Right lobe of liver (tissue), 6 donors: Measurements from ENCODE around the gene CDIP1. TPM values are rescaled to one million over a fixed set of nuclear protein-coding genes. Genes with fewer than 3 reads are reported as not detected.

Experiments
- ATAC-seq, 4 donors: fragments of 200-7000 bp; cut with Tn5 transposase; one replicate each; pipeline ENCODE4 v1.9.1; 2020; ENCODE audit warnings: mild to moderate bottlenecking in 4 of 4, moderate library complexity in 4 of 4
- DNase-seq, 3 donors: peaks; one replicate each; pipeline ENCODE4 v3.0.0-alpha.2; 2020
- H3K27ac ChIP-seq, 3 donors: fragments of 200-600 bp; one replicate each; pipeline ENCODE4 v1.8.0; 2022
- H3K27me3 ChIP-seq, 2 donors: fragments of 200-600 bp; one replicate each; pipeline ENCODE4 v1.8.0; 2022
- H3K36me3 ChIP-seq, 4 donors: fragments of 200-600 bp; sonication (generic) in 1 of 4; one replicate each; pipeline versions ENCODE4 v1.5.1 to v1.8.0; 2017 to 2022; ENCODE audit warnings: control low read depth in 1 of 4
- H3K4me1 ChIP-seq, 4 donors: fragments of 200-600 bp; sonication (generic) in 1 of 4; one replicate each; pipeline versions ENCODE4 v1.5.1 to v1.8.0; 2017 to 2022; ENCODE audit warnings: control low read depth in 1 of 4
- H3K4me3 ChIP-seq, 3 donors: fragments of 200-600 bp; one replicate each; pipeline ENCODE4 v1.8.0; 2022
- H3K9me3 ChIP-seq, 4 donors: fragments of 200-600 bp; sonication (generic) in 1 of 4; one replicate each; pipeline versions ENCODE4 v1.5.1 to v1.8.0; 2017 to 2022; ENCODE audit warnings: control low read depth in 1 of 4
- CTCF ChIP-seq, 4 donors: fragments of 200-600 bp in 3 of 4; fragments of 450-650 bp in 1 of 4; IDR thresholded peaks; one replicate each; pipeline versions ENCODE4 v1.5.1 to v1.8.0; 2016 to 2022; ENCODE audit warnings: antibody characterized with exemption in 4 of 4, mild to moderate bottlenecking in 2 of 4
- POLR2A ChIP-seq: fragments of 450-650 bp; IDR thresholded peaks from one replicate; pipeline ENCODE4 v1.6.1; 2017; ENCODE audit warnings: antibody characterized with exemption, mild to moderate bottlenecking
- WGBS: methylation state at CpG from one replicate; pipeline ENCODE4 v1.1.6; 2018; ENCODE audit warnings: low coverage, low lambda C conversion rate; ENCODE audit not compliant: insufficient coverage; ENCODE audit errors: missing lambda C conversion rate; 5-methylcytosine and 5-hydroxymethylcytosine counted together
- intact Hi-C, 2 donors: fragments of 100-400 bp; cut with DNase I; formaldehyde crosslinking; loops; one replicate each; pipeline versions ENCODE4 v1.11.2 to v1.14.1; 2022
- total RNA-seq, 6 experiments: library from RNA; depleted of rRNA in 2 of 6; stranded (reverse); fragments of >200 nt in 2 of 6; fragmentation: NEBNext Ultra II Directional in 3 of 6; extraction: Animal tissue kit (Norgen Biotek cat#: 25700) in 3 of 6; gene quantifications; one replicate each; pipeline versions ENCODE4 v1.1.0 to v1.2.4, GENCODE V29; 2016 to 2023
- donor health status: DM: no; HTN: yes; CAD: no.
- donor health status: DM: no; HTN: no; CAD: no.
- donor health status: DM: no; HTN: no; CAD: no.
- donor health status: DM: no; HTN: yes; CAD: no.
- donor health status: DM: no; HTN: yes; CAD: no.

Gene CDIP1
- total RNA-seq, 6 experiments from 2014 or later = 15.7 to 23.2 (median 18.4) TPM

- intact Hi-C loops = no loop called here
- WGBS = no CpG with 5 or more reads among the region's 4 CpGs
- Histone ChIP-seq H3K4me1 (no peaks in the 10 kb centered on the region), H3K36me3 (no peaks in the 10 kb centered on the region), H3K4me3 (no peak overlapping the region), H3K27me3 (no peaks in the 10 kb centered on the region), H3K9me3 (no peaks in the 10 kb centered on the region), H3K27ac (no peak overlapping the region)
- ATAC-seq (no peak), DNase-seq (no peak)
- TF ChIP-seq CTCF (IDR thresholded peaks at IDR 0.05) (no peak), POLR2A (no peak)
Observed at GRCh38 chr16:4523686-4524085, 14.9 kb downstream of the CDIP1 start.

GRCh38 chr16:4522051-4522581 is 16.5 kb downstream of the CDIP1 start:
- no CpG with 5 or more reads among the region's 8 CpGs for WGBS
- ATAC-seq (no peak), DNase-seq (no peak)
- TF ChIP-seq CTCF (IDR thresholded peaks at IDR 0.05) (no peak), POLR2A (no peak)
- Histone ChIP-seq H3K27me3 (no peaks in the 10 kb centered on the region), H3K27ac (no peak overlapping the region), H3K36me3 (no peaks in the 10 kb centered on the region), H3K9me3 (no peaks in the 10 kb centered on the region), H3K4me1 (no peaks in the 10 kb centered on the region), H3K4me3 (no peak overlapping the region)
- intact Hi-C loops = no loop called here

- DNase-seq (no peak), ATAC-seq (no peak)
- TF ChIP-seq POLR2A (no peak), CTCF (IDR thresholded peaks at IDR 0.05) (no peak)
- H3K4me3 ChIP-seq = no peak overlapping the region
- no peak overlapping the region for H3K27ac ChIP-seq
- H3K9me3 ChIP-seq = no peaks in the 10 kb centered on the region
- no peaks in the 10 kb centered on the region for H3K27me3 ChIP-seq
- intact Hi-C loops = no loop called here
- no peaks in the 10 kb centered on the region for H3K4me1 ChIP-seq
- WGBS = 77% methylated on average over 3 of the region's 7 CpGs
- no peaks in the 10 kb centered on the region for H3K36me3 ChIP-seq
Observed at GRCh38 chr16:4520913-4521312, 17.7 kb downstream of the CDIP1 start.

GRCh38 chr16:4519274-4520058 is 19.1 kb downstream of the CDIP1 start:
- WGBS = 89% methylated on average over 9 of the region's 15 CpGs
- ATAC-seq (no peak), DNase-seq (no peak)
- TF ChIP-seq CTCF (IDR thresholded peaks at IDR 0.05) (no peak), POLR2A (no peak)
- no peaks in the 10 kb centered on the region for H3K9me3 ChIP-seq
- no peak overlapping the region for H3K27ac ChIP-seq
- no peaks in the 10 kb centered on the region for H3K4me1 ChIP-seq
- intact Hi-C loops = no loop called here
- H3K27me3 ChIP-seq = no peaks in the 10 kb centered on the region
- H3K4me3 ChIP-seq = no peak overlapping the region
- no peaks in the 10 kb centered on the region for H3K36me3 ChIP-seq
